Activated T-cell treated with anti-CD3 and anti-CD28 coated beads, Interleukin-2, amount 50 U/mL, for 48 hours (primary cell): ENCODE measurements around the gene VPS13D.

Experiments
- DNase-seq, 2 experiments: peaks; one replicate each; pipeline ENCODE4 v3.0.0-alpha.2; 2020

Gene VPS13D

GRCh38 chr1:12543740-12544154 lies 313.9 kb downstream of the VPS13D start:
- DNase-seq = no peak

GRCh38 chr1:12544357-12544756 lies 314.5 kb downstream of the VPS13D start:
- no peak for DNase-seq

- DNase-seq = no peak
Observed at GRCh38 chr1:12544992-12545391, 315.2 kb downstream of the VPS13D start.

GRCh38 chr1:12546771-12547585 lies 317.1 kb downstream of the VPS13D start:
- no peak for DNase-seq

GRCh38 chr1:12547586-12548225 lies 317.9 kb downstream of the VPS13D start:
- DNase-seq = no peak

- DNase-seq = no peak
Observed at GRCh38 chr1:12548279-12548972, 318.6 kb downstream of the VPS13D start.

GRCh38 chr1:12548973-12549459 lies 319.2 kb downstream of the VPS13D start:
- no peak for DNase-seq

GRCh38 chr1:12549460-12550349 lies 319.9 kb downstream of the VPS13D start:
- DNase-seq = peak in 1 of 2 experiments; percentile 48

GRCh38 chr1:12551584-12551983 lies 321.8 kb downstream of the VPS13D start:
- no peak for DNase-seq

- no peak for DNase-seq
Observed at GRCh38 chr1:12552111-12552888, 322.5 kb downstream of the VPS13D start.

GRCh38 chr1:12552951-12553921 lies 323.4 kb downstream of the VPS13D start:
- DNase-seq = no peak

GRCh38 chr1:12553963-12554362 lies 324.1 kb downstream of the VPS13D start:
- no peak for DNase-seq

GRCh38 chr1:12554521-12555305 lies 324.9 kb downstream of the VPS13D start:
- no peak for DNase-seq

- DNase-seq = no peak
Observed at GRCh38 chr1:12555411-12556367, 325.9 kb downstream of the VPS13D start.

- no peak for DNase-seq
Observed at GRCh38 chr1:12556368-12556930, 326.6 kb downstream of the VPS13D start.

- no peak for DNase-seq
Observed at GRCh38 chr1:12556957-12557935, 327.4 kb downstream of the VPS13D start.

- no peak for DNase-seq
Observed at GRCh38 chr1:12561121-12561520, 331.3 kb downstream of the VPS13D start.
